WTC11 (cell line): ENCODE measurements around the gene SPAAR.
"Not testable (repeated sequence)": the region's sequence is repeated elsewhere in the genome, so short reads cannot be mapped to it uniquely, and the experiment has no call there.

Source experiments
- ATF2 ChIP-seq: sonication (generic); formaldehyde crosslinking; IDR thresholded peaks from 2 replicates; pipeline ENCODE4 v1.8.1; 2022; ENCODE audit warnings: low read depth, missing genetic modification reagents, borderline replicate concordance
- ATF3 ChIP-seq: sonication (generic); formaldehyde crosslinking; conservative IDR thresholded peaks from 2 replicates; pipeline ENCODE4 v1.8.1; 2022; ENCODE audit warnings: mild to moderate bottlenecking, missing genetic modification reagents
- CREM ChIP-seq: sonication (generic); formaldehyde crosslinking; IDR thresholded peaks from 2 replicates; pipeline ENCODE4 v1.8.1; 2022; ENCODE audit warnings: mild to moderate bottlenecking, missing genetic modification reagents, moderate library complexity
- CTCF ChIP-seq: fragments of 200-600 bp; IDR thresholded peaks from 2 replicates; pipeline ENCODE4 v1.8.0; 2022; ENCODE audit warnings: antibody characterized with exemption
- ELF4 ChIP-seq: sonication (generic); formaldehyde crosslinking; IDR thresholded peaks from 2 replicates; pipeline ENCODE4 v1.8.1; 2022; ENCODE audit warnings: low read depth, mild to moderate bottlenecking, moderate library complexity, missing genetic modification reagents
- ESRRA ChIP-seq: sonication (generic); formaldehyde crosslinking; IDR thresholded peaks from 2 replicates; pipeline ENCODE4 v1.8.1; 2022; ENCODE audit warnings: mild to moderate bottlenecking, missing genetic modification reagents, borderline replicate concordance
- ETV6 ChIP-seq: sonication (generic); formaldehyde crosslinking; IDR thresholded peaks from 2 replicates; pipeline ENCODE4 v1.8.1; 2022; ENCODE audit warnings: mild to moderate bottlenecking, missing genetic modification reagents
- FOXP4 ChIP-seq: sonication (generic); formaldehyde crosslinking; IDR thresholded peaks from 2 replicates; pipeline ENCODE4 v1.8.0; 2022; ENCODE audit warnings: mild to moderate bottlenecking, missing genetic modification reagents
- IRF1 ChIP-seq: sonication (generic); formaldehyde crosslinking; IDR thresholded peaks from 2 replicates; pipeline ENCODE4 v1.8.0; 2023; ENCODE audit warnings: missing genetic modification reagents
- MAX ChIP-seq: sonication (generic); formaldehyde crosslinking; IDR thresholded peaks from 2 replicates; pipeline ENCODE4 v1.8.0; 2022; ENCODE audit warnings: mild to moderate bottlenecking, missing genetic modification reagents
- NR3C1 ChIP-seq: sonication (generic); formaldehyde crosslinking; conservative IDR thresholded peaks from 2 replicates; pipeline ENCODE4 v1.8.1; 2023; ENCODE audit warnings: low read depth, mild to moderate bottlenecking, missing genetic modification reagents
- SMAD3 ChIP-seq: sonication (generic); formaldehyde crosslinking; IDR thresholded peaks from 2 replicates; pipeline ENCODE4 v1.8.0; 2022; ENCODE audit warnings: missing genetic modification reagents, mild to moderate bottlenecking, borderline replicate concordance
- STAT6 ChIP-seq: sonication (generic); formaldehyde crosslinking; conservative IDR thresholded peaks from 2 replicates; pipeline ENCODE4 v1.8.1; 2023; ENCODE audit warnings: mild to moderate bottlenecking, low read depth, missing genetic modification reagents, moderate library complexity
- TCF7 ChIP-seq: sonication (generic); formaldehyde crosslinking; IDR thresholded peaks from 2 replicates; pipeline ENCODE4 v1.8.0; 2022; ENCODE audit warnings: mild to moderate bottlenecking, low read depth, missing genetic modification reagents, moderate library complexity

GRCh38 chr9:35884908-35885307 lies 24.4 kb upstream of the SPAAR start:
- not testable (repeated sequence) for TF ChIP-seq CTCF; MAX (CRISPR knock-in tag); ETV6 (CRISPR knock-in tag); NR3C1; FOXP4 (CRISPR knock-in tag); ATF2 (CRISPR knock-in tag); ESRRA (CRISPR knock-in tag); IRF1; ELF4 (CRISPR knock-in tag); ATF3 (CRISPR knock-in tag); SMAD3 (CRISPR knock-in tag); STAT6 (CRISPR knock-in tag); TCF7 (CRISPR knock-in tag); CREM (CRISPR knock-in tag)
